Natural killer cell treated with Interleukin-12 subunit alpha and Interleukin-12 subunit beta and Interleukin-15 and Interleukin-18, amount 100 ng/mL, for 72 hours (primary cell): ENCODE results near the gene PATL2. TPM values are rescaled to one million over a fixed set of nuclear protein-coding genes. Genes with fewer than 3 reads are reported as not detected.
"Not testable (repeated sequence)": the region's sequence is repeated elsewhere in the genome, so short reads cannot be mapped to it uniquely, and the experiment has no call there.

Experiments
- ATAC-seq, 2 donors: fragments of 150-1000 bp; cut with Tn5 transposase in 1 of 2; sonication (Bioruptor Pico), chemical (Tn5 transposase) in 1 of 2; 2 replicates each; pipeline ENCODE4 v1.10.0; 2021
- DNase-seq: peaks from one replicate; pipeline ENCODE4 v3.0.0; 2022; ENCODE audit warnings: low spot score
- H3K27ac Mint-ChIP-seq, 2 donors: 1 replicate in 1 of 2; 2 replicates in 1 of 2; pipeline ENCODE4 v1.8.0; 2022; ENCODE audit warnings: mixed read lengths in 2 of 2, mild to moderate bottlenecking in 1 of 2, moderate library complexity in 1 of 2
- H3K27me3 Mint-ChIP-seq, 2 donors: 1 replicate in 1 of 2; 2 replicates in 1 of 2; pipeline ENCODE4 v1.8.0; 2022; ENCODE audit warnings: mixed read lengths in 2 of 2
- H3K36me3 Mint-ChIP-seq: one replicate; pipeline ENCODE4 v1.8.0; 2022; ENCODE audit warnings: mixed read lengths
- H3K4me1 Mint-ChIP-seq, 2 donors: 1 replicate in 1 of 2; 2 replicates in 1 of 2; pipeline ENCODE4 v1.8.0; 2022; ENCODE audit warnings: low read depth in 2 of 2, mixed read lengths in 2 of 2, mild to moderate bottlenecking in 1 of 2
- H3K4me3 Mint-ChIP-seq: one replicate; pipeline ENCODE4 v1.8.0; 2022; ENCODE audit warnings: mixed read lengths
- H3K9me3 Mint-ChIP-seq: 2 replicates; pipeline ENCODE4 v1.8.0; 2022; ENCODE audit warnings: mixed read lengths
- total RNA-seq, 2 donors: library from RNA; stranded (reverse); gene quantifications; one replicate each; pipeline ENCODE4 v1.2.3, GENCODE V29; 2022

Gene PATL2
- total RNA-seq, 2 donors from 2014 or later: 13.0 to 19.1 TPM

GRCh38 chr15:44633603-44634002, 77.5 kb downstream of the PATL2 start:
- H3K36me3 Mint-ChIP-seq: peaks cover 17% of the 10 kb centered on the region
- peak overlapping the region; percentile 100 for H3K27ac Mint-ChIP-seq
- no peaks in the 10 kb centered on the region for H3K9me3 Mint-ChIP-seq
- H3K4me3 Mint-ChIP-seq: peak overlapping the region; percentile 86
- ATAC-seq (peak; percentile 85 to 91), DNase-seq (no peak)
- peaks cover 18 to 28% of the 10 kb centered on the region in 2 donors for H3K4me1 Mint-ChIP-seq
- no peaks in the 10 kb centered on the region for H3K27me3 Mint-ChIP-seq

- DNase-seq, ATAC-seq, H3K4me1 Mint-ChIP-seq, H3K4me3 Mint-ChIP-seq, H3K9me3 Mint-ChIP-seq, H3K27me3 Mint-ChIP-seq: not testable (repeated sequence)
- peak overlapping the region in 1 of 2 donors; percentile 7 for H3K27ac Mint-ChIP-seq
- H3K36me3 Mint-ChIP-seq: peaks cover 24% of the 10 kb centered on the region
Observed at GRCh38 chr15:44625286-44625685, 85.8 kb downstream of the PATL2 start.

GRCh38 chr15:44623178-44623577, 87.9 kb downstream of the PATL2 start:
- H3K27me3 Mint-ChIP-seq: no peaks in the 10 kb centered on the region
- no peak for ATAC-seq
- peaks cover 7 to 10% of the 10 kb centered on the region in 2 donors for H3K4me1 Mint-ChIP-seq
- no peak overlapping the region for H3K4me3 Mint-ChIP-seq
- no peaks in the 10 kb centered on the region for H3K9me3 Mint-ChIP-seq
- peaks cover 16% of the 10 kb centered on the region for H3K36me3 Mint-ChIP-seq
- no peak for DNase-seq
- H3K27ac Mint-ChIP-seq: peak overlapping the region in 1 of 2 donors; percentile 86

- ATAC-seq: no peak
- Mint-ChIP-seq H3K27me3 (no peaks in the 10 kb centered on the region), H3K36me3 (peaks cover 7% of the 10 kb centered on the region), H3K4me3 (no peak overlapping the region), H3K9me3 (no peaks in the 10 kb centered on the region), H3K27ac (no peak overlapping the region), H3K4me1 (no peaks in the 10 kb centered on the region)
- DNase-seq: no peak
Observed at GRCh38 chr15:44620081-44620480, 91.0 kb downstream of the PATL2 start.

GRCh38 chr15:44616974-44617373, 94.1 kb downstream of the PATL2 start:
- no peaks in the 10 kb centered on the region for H3K27me3 Mint-ChIP-seq
- H3K27ac Mint-ChIP-seq: peak overlapping the region; percentile 12 to 72
- H3K36me3 Mint-ChIP-seq: peaks cover 13% of the 10 kb centered on the region

More at GRCh38 chr15:44616974-44617373, 94.1 kb downstream of the PATL2 start:
- no peak overlapping the region for H3K4me3 Mint-ChIP-seq
- no peak for DNase-seq
- H3K4me1 Mint-ChIP-seq: no peaks in the 10 kb centered on the region
- no peak for ATAC-seq
- H3K9me3 Mint-ChIP-seq: no peaks in the 10 kb centered on the region

Other genes with a start within 250 kb of the PATL2 start
- 100 to 1,000 TPM in 1 of 2 donors, 10 to 100 TPM in 1; 89.1 to 121 TPM for gene EIF3J, start 174.2 kb downstream of the PATL2 start, total RNA-seq
- 100 to 1,000 TPM in 1 of 2 donors, 10 to 100 TPM in 1; 86.2 to 114 TPM for gene SPG11, start 47.7 kb downstream of the PATL2 start, total RNA-seq
- 1,000 to 10,000 TPM; 2,989 to 7,967 TPM for gene B2M, start 194 bp upstream of the PATL2 start, total RNA-seq
- gene TRIM69, start 25.2 kb upstream of the PATL2 start, total RNA-seq: 10 to 100 TPM; 28.8 to 33.9 TPM
- gene TERB2, start 245.4 kb upstream of the PATL2 start, total RNA-seq: not detected